Esophagus mucosa (tissue), 1 donor: ENCODE measurements around the gene PRTFDC1. TPM values are rescaled to one million over a fixed set of nuclear protein-coding genes. Genes with fewer than 3 reads are reported as not detected.
A peak's percentile ranks its signal among the peaks of the same experiment; 100 is the strongest.

Experiments
- ATAC-seq: fragments of 200-7000 bp; cut with Tn5 transposase; one replicate; pipeline ENCODE4 v1.9.1; 2020
- total RNA-seq: library from RNA; stranded (reverse); gene quantifications from one replicate; pipeline ENCODE4 v1.2.4, GENCODE V29; 2023
- donor health status: DM: yes; HTN: yes; CAD: no.

Gene PRTFDC1
- total RNA-seq, 1 donor from 2014 or later = 2.1 TPM

- ATAC-seq = peak; percentile 36
These were observed 81.1 kb downstream of the PRTFDC1 start for GRCh38 chr10:24871011-24871935.

- ATAC-seq = peak; percentile 46
These were observed 82.9 kb downstream of the PRTFDC1 start for GRCh38 chr10:24869354-24870015.

- peak; percentile 68 for ATAC-seq
These were observed 85.5 kb downstream of the PRTFDC1 start for GRCh38 chr10:24866604-24867583.

- no peak for ATAC-seq
These were observed 86.6 kb downstream of the PRTFDC1 start for GRCh38 chr10:24865783-24866182.

GRCh38 chr10:24862589-24862988 is 89.8 kb downstream of the PRTFDC1 start:
- no peak for ATAC-seq

- ATAC-seq = no peak
These were observed 93.8 kb downstream of the PRTFDC1 start for GRCh38 chr10:24858288-24859270.

GRCh38 chr10:24857031-24857725 is 95.2 kb downstream of the PRTFDC1 start:
- ATAC-seq = no peak

- no peak for ATAC-seq
These were observed 98.2 kb downstream of the PRTFDC1 start for GRCh38 chr10:24854256-24854655.

GRCh38 chr10:24853661-24854060 is 98.7 kb downstream of the PRTFDC1 start:
- ATAC-seq = no peak

GRCh38 chr10:24851629-24852028 is 100.8 kb downstream of the PRTFDC1 start:
- ATAC-seq = peak; percentile 81

GRCh38 chr10:24850727-24851296 is 101.6 kb downstream of the PRTFDC1 start:
- ATAC-seq = no peak

GRCh38 chr10:24849501-24850299 is 102.7 kb downstream of the PRTFDC1 start:
- ATAC-seq = peak; percentile 65

- peak; percentile 43 for ATAC-seq
These were observed 103.4 kb downstream of the PRTFDC1 start for GRCh38 chr10:24849051-24849450.

GRCh38 chr10:24848195-24848594 is 104.2 kb downstream of the PRTFDC1 start:
- ATAC-seq = no peak

GRCh38 chr10:24847112-24848070 is 105.0 kb downstream of the PRTFDC1 start:
- no peak for ATAC-seq

GRCh38 chr10:24844742-24845141 is 107.7 kb downstream of the PRTFDC1 start:
- ATAC-seq = no peak

- no peak for ATAC-seq
These were observed 109.2 kb downstream of the PRTFDC1 start for GRCh38 chr10:24843256-24843655.

- ATAC-seq = no peak
These were observed 109.5 kb downstream of the PRTFDC1 start for GRCh38 chr10:24842856-24843255.
